Sigmoid colon (tissue), 4 donors: ENCODE results near the gene SLC66A1.

Source experiments
- POLR2A ChIP-seq, 2 donors: fragments of 450-650 bp; IDR thresholded peaks; one replicate each; pipeline ENCODE4 v1.6.1; 2016; ENCODE audit warnings: antibody characterized with exemption in 2 of 2, mild to moderate bottlenecking in 2 of 2, moderate library complexity in 2 of 2
- POLR2AphosphoS5 ChIP-seq, 4 donors: sonication (generic); formaldehyde crosslinking; IDR thresholded peaks; one replicate each; pipeline ENCODE4 v1.6.1; 2017; ENCODE audit warnings: antibody characterized with exemption in 4 of 4

- TF ChIP-seq POLR2AphosphoS5 (IDR thresholded peaks at IDR 0.05) (no peak), POLR2A (IDR thresholded peaks at IDR 0.05) (no peak)
These were observed 41.5 kb downstream of the SLC66A1 start for GRCh38 chr1:19353596-19353995.
